Glutamatergic neuron (in vitro differentiated cells): ENCODE results near the gene HLA-E. TPM values are rescaled to one million over a fixed set of nuclear protein-coding genes. Genes with fewer than 3 reads are reported as not detected.
"Not testable (repeated sequence)": the region's sequence is repeated elsewhere in the genome, so short reads cannot be mapped to it uniquely, and the experiment has no call there.

Experiments
- DNase-seq: peaks from one replicate; pipeline ENCODE4 v3.0.0; 2022
- H3K27ac Mint-ChIP-seq: one replicate; pipeline ENCODE4 v1.8.0; 2020; ENCODE audit warnings: mild to moderate bottlenecking, mixed read lengths, inconsistent platforms; ENCODE audit not compliant: unreplicated experiment
- H3K27me3 Mint-ChIP-seq: one replicate; pipeline ENCODE4 v1.8.0; 2020; ENCODE audit warnings: mild to moderate bottlenecking, moderate library complexity, mixed read lengths, inconsistent platforms; ENCODE audit not compliant: unreplicated experiment
- H3K36me3 Mint-ChIP-seq: one replicate; pipeline ENCODE4 v1.8.0; 2020; ENCODE audit warnings: mild to moderate bottlenecking, mixed read lengths, inconsistent platforms; ENCODE audit not compliant: unreplicated experiment
- H3K4me1 Mint-ChIP-seq: one replicate; pipeline ENCODE4 v1.8.0; 2020; ENCODE audit warnings: mild to moderate bottlenecking, low read depth, mixed read lengths, inconsistent platforms; ENCODE audit not compliant: unreplicated experiment
- H3K4me3 Mint-ChIP-seq: one replicate; pipeline ENCODE4 v1.8.0; 2020; ENCODE audit warnings: mild to moderate bottlenecking, mixed read lengths, inconsistent platforms; ENCODE audit not compliant: unreplicated experiment
- H3K9me3 Mint-ChIP-seq: one replicate; pipeline ENCODE4 v1.8.0; 2020; ENCODE audit warnings: mild to moderate bottlenecking, moderate library complexity, mixed read lengths, inconsistent platforms; ENCODE audit not compliant: unreplicated experiment
- CTCF ChIP-seq: fragments of 200-600 bp; sonication (generic); IDR thresholded peaks from one replicate; pipeline ENCODE4 v1.5.0; 2021; ENCODE audit not compliant: partially characterized antibody, unreplicated experiment
- total RNA-seq: library from RNA; stranded (reverse); fragmentation: NEBNext Ultra II Directional; extraction: Animal tissue kit (Norgen Biotek cat#: 25700); gene quantifications from one replicate; pipeline ENCODE4 v1.2.1, GENCODE V29; 2021; ENCODE audit not compliant: unreplicated experiment

HLA-E gene
- total RNA-seq, 1 donor from 2014 or later = 18.1 TPM

GRCh38 chr6:30511169-30511546 is 21.8 kb downstream of the HLA-E start:
- no peak for DNase-seq
- H3K27me3 Mint-ChIP-seq = no peaks in the 10 kb centered on the region
- no peak overlapping the region for H3K27ac Mint-ChIP-seq
- no peak for TF ChIP-seq CTCF
- H3K4me3 Mint-ChIP-seq = no peak overlapping the region
- H3K4me1 Mint-ChIP-seq = no peaks in the 10 kb centered on the region
- peaks cover 2% of the 10 kb centered on the region for H3K9me3 Mint-ChIP-seq
- no peaks in the 10 kb centered on the region for H3K36me3 Mint-ChIP-seq

GRCh38 chr6:30513451-30513850 is 24.1 kb downstream of the HLA-E start:
- no peak overlapping the region for H3K27ac Mint-ChIP-seq
- no peak for TF ChIP-seq CTCF
- H3K9me3 Mint-ChIP-seq = peaks cover 2% of the 10 kb centered on the region
- H3K36me3 Mint-ChIP-seq = no peaks in the 10 kb centered on the region
- DNase-seq = no peak
- H3K4me1 Mint-ChIP-seq = no peaks in the 10 kb centered on the region
- no peaks in the 10 kb centered on the region for H3K27me3 Mint-ChIP-seq
- H3K4me3 Mint-ChIP-seq = no peak overlapping the region

GRCh38 chr6:30515106-30515505 is 25.8 kb downstream of the HLA-E start:
- Mint-ChIP-seq H3K27ac (no peak overlapping the region), H3K4me3 (peak overlapping the region; percentile 75), H3K4me1 (no peaks in the 10 kb centered on the region), H3K36me3 (no peaks in the 10 kb centered on the region), H3K9me3 (peaks cover 2% of the 10 kb centered on the region), H3K27me3 (no peaks in the 10 kb centered on the region)
- no peak for DNase-seq
- TF ChIP-seq CTCF = no peak

GRCh38 chr6:30515944-30516753 is 26.8 kb downstream of the HLA-E start:
- H3K9me3 Mint-ChIP-seq = peaks cover 2% of the 10 kb centered on the region
- peak overlapping the region; percentile 86 for H3K4me3 Mint-ChIP-seq
- no peaks in the 10 kb centered on the region for H3K4me1 Mint-ChIP-seq
- peak overlapping the region; percentile 21 for H3K27ac Mint-ChIP-seq
- no peaks in the 10 kb centered on the region for H3K36me3 Mint-ChIP-seq
- peak; percentile 58 for DNase-seq
- TF ChIP-seq CTCF = no peak
- no peaks in the 10 kb centered on the region for H3K27me3 Mint-ChIP-seq

- H3K27ac Mint-ChIP-seq = peak overlapping the region; percentile 21
- H3K27me3 Mint-ChIP-seq, H3K9me3 Mint-ChIP-seq: not testable (repeated sequence)
Measured at GRCh38 chr6:30516754-30517076, 27.4 kb downstream of the HLA-E start.

GRCh38 chr6:30517767-30518504 is 28.6 kb downstream of the HLA-E start:
- not testable (repeated sequence) for H3K9me3 Mint-ChIP-seq, H3K27me3 Mint-ChIP-seq, H3K4me1 Mint-ChIP-seq, DNase-seq, H3K4me3 Mint-ChIP-seq, H3K27ac Mint-ChIP-seq, H3K36me3 Mint-ChIP-seq

More at GRCh38 chr6:30516754-30517076, 27.4 kb downstream of the HLA-E start:
- DNase-seq, H3K4me1 Mint-ChIP-seq, H3K36me3 Mint-ChIP-seq: not testable (repeated sequence)
- peak overlapping the region; percentile 86 for H3K4me3 Mint-ChIP-seq

GRCh38 chr6:30518505-30519145 is 29.3 kb downstream of the HLA-E start:
- DNase-seq, H3K4me1 Mint-ChIP-seq, H3K27me3 Mint-ChIP-seq: not testable (repeated sequence)

More at GRCh38 chr6:30518505-30519145, 29.3 kb downstream of the HLA-E start:
- not testable (repeated sequence) for H3K27ac Mint-ChIP-seq, H3K9me3 Mint-ChIP-seq, H3K4me3 Mint-ChIP-seq, H3K36me3 Mint-ChIP-seq
